GM21515 (cell line): ENCODE data around the gene FMO3.

Experiments used
- ATAC-seq: cut with Tn5 transposase; IDR thresholded peaks from one replicate; pipeline ENCODE4 v1.9.1; 2021; ENCODE audit not compliant: unreplicated experiment

FMO3 gene

DNA sequence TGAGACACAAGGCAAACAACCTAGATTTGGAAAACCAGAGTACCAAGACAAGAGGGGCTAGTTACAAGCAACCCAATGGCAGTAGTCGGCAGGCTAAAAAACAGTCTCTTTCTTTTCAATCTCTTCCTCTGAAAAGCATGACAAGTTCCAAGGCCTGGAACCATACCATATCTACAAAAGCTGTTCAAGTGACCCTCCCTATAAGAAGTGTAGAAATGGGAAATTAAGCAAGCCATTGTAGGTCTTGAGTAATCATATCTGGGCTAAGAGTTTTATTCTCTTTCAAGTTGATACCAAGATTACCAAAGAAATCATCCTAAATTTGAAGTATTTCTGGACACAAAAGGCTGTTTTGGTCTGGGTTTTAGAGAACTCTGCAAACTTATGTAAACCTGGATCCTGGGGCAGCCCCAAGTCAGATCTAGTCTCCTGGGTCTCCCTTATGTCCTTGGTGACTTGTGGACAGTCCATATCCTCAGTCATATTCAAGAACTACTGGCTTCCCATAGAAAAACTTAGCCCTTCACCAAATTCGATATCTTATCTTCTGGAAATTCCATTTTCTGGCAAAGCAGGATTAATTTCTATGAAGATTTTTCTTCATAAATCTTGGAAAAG, 24.7 kb downstream of the FMO3 start:
- no peak for ATAC-seq

DNA sequence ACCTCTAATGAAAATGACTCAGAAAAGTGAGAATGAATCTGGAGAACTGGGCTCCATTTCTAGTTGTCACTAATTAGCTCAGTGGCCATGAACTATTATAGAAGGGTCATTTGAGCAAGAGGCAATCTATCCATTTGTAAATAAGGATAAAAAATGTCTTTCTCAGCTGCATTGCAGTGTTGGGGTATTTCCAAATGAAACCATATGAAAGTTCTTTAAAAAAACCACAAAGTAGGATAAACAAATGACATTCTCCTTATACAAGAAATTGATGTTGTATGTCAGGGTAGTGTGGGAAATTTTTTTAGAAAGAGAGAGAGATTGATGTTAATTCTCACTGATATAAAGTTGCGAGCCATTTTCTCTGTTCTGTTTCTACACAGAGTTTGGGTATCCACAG, 26.0 kb downstream of the FMO3 start:
- no peak for ATAC-seq

DNA sequence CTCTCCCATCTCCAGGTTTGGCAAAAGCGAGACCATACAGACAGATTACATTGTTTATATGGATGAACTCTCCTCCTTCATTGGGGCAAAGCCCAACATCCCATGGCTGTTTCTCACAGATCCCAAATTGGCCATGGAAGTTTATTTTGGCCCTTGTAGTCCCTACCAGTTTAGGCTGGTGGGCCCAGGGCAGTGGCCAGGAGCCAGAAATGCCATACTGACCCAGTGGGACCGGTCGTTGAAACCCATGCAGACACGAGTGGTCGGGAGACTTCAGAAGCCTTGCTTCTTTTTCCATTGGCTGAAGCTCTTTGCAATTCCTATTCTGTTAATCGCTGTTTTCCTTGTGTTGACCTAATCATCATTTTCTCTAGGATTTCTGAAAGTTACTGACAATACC, 26.4 kb downstream of the FMO3 start:
- ATAC-seq, result no peak

DNA sequence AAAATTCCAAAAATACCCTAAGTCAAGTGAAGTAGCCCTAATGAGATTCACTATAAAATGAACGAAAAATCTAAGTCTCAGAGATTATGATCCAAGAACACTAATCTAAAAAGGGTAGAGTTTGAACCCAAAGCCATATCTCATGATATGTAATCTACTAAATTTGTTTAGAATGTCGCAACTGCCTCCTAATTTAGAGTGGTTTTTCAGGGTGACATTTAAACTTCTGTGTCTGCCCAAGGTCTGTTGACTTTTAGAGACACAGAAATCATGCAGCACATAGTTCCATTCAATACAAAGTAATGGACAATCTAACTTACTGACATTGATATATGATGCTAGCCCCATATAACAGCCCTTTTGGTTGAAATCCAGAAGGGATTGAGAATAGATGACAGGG, 28.9 kb downstream of the FMO3 start:
- no peak for ATAC-seq

DNA sequence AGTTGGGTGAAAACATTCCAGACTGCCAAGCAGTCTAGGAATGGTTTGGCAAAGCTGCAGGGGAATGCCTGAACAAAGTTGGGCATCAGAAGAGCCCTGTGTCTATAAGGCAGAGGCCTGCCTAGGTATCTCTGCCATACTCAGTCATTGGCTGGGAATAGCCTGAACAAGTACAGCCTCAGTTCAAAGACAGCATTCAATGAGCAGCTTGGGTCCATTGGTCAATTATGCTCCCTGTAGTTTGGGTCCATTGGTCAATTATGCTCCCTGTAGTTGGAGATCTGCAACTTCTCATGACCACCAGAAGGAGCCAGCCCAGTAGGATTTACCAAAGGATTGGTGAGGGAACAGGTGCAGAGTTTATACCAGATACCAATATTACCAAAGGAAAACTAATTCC, 31.6 kb downstream of the FMO3 start:
- no peak for ATAC-seq

DNA sequence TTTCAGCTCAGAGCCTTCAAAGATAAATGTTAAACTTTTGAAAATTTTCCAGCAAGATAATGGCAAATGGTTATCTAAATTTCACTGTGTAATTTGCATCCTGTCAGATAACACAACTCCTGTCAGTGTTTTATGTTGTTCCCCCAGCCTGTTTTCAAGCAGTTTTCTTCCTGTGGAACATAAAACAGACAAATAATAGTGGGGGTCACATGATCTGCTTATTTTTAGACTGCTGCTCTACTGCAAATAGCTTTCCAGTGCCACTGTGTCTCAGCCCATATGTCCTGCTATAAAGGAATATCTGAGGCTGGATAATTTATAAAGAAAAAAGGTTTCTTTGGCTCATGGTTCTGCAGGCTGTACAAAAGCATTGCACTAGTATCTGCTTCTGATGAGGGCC, 32.2 kb downstream of the FMO3 start:
- ATAC-seq, result no peak

DNA sequence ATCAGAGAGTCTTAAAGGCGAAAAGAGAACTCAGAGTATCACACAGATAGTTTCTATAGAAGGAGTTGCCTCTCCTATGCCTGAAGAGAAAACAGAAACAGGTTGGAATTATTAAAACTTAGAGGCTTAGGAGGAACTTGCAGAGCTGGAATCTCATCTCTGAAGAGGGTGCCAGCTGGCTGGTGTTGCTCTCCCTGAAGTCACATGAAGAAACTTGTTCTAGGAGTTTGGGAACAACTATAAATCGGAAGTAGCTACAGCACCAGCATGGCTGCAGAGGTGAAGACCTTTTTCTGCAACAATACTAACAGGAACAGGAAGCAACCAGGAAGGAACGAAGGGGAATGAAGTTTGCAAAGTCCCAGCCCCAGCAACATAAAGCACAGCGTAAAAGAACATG, 35.8 kb downstream of the FMO3 start:
- no peak for ATAC-seq

DNA sequence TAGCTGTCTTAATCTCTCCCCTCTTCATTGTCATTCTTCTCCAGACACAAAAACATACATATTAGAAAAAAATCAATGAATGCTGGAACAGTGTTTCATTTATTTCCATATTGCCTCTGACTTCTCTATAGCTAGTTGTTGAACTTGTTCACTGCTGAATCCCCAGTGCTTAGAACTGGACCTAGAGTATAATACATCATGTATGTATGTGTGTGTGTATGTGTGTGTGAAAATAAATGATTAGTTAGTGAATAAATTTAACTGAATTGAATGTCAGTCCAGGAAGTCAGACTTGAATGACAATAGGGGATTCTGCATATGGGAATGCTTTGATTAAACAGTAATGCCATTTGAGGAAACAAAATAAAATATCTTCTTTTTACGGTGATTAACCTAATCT, 36.4 kb downstream of the FMO3 start:
- no peak for ATAC-seq

DNA sequence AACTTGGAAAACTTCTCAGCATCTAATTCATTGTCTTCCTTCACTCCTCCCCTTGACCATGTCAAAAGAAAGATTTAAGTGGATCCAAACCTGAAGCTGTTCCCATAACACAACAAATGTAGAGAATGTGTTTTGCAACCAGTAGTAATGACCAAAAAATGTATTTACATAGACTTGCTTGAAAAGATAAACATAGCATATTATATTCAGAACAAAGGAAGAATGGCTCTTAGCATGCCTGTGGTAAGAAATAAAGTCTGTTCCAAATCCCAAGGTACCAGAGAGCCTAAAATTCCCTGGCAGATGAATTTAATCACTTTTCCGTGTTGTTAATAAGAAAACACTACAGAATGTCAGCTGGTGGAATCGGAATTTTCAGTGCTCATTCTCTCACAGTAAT, 36.8 kb downstream of the FMO3 start:
- ATAC-seq, result no peak

DNA sequence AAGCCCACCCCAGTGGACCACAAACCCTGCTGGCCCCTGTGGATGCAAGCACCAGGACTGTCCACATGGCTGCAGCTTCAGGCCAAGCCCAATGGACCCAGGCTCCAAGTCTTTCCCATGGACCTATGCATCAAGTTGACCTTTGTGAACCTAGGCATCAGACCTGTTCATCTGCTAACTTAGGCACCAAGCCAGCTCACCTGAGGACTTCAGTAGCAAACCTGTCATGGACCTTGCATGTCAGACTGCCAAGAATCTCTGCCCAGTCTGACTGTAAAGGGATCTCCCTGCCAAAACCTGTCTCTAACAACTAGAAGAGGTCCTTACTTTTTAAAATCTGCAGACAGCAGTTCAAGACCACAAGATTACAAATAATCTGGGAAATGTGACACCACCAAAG, 37.8 kb downstream of the FMO3 start:
- no peak for ATAC-seq

DNA sequence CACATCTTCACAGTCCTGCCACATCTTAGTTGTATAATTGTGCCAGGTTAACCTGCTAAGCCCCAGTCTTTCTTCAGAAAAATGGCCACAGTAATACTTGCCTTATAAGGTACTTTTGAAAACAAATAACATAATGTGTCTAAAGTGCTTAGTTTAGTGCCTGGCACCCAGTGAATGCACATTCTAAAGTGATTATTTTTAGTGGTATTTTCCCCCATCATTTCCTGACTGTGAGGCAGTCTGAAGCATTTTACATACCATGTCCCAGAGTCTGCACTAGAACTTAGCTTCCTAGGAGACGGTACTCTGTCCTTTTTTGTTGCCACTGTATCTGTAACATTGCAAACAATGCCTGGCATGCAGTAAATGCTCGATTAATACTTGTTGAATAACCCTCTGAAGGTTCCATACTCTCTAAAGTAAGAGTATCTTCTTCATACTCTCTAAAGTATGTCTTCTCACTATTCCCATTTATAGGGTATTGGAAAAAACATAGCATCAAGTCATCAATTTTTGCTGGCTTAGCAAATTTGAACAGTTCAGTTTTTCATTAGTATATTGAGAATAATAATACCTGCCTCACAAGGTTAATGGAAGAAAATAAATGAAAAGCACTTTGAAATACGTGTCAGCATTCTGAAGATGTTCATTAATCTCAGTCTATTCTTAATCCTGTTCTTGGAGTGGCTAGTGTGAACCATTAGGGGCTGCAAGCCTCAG, 43.7 kb downstream of the FMO3 start:
- no peak for ATAC-seq

DNA sequence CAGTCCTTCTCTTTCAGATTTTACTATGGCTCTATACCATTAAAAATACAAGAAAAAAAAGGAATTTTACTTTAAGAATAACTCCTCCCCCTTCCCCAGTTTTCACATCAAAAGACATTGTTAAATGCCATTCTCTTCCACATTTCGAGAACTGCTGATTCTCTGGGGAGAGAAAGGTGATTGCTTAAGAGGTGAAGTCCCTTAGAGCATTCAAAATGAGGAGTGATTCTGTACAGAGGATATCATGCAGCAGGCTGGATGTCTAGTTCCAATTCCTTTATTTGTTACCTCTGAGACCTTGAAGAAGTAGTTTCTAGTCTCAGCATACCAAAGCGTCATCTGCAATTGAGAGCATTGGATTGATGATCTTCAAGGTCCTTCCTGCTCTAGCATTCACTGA, 46.9 kb downstream of the FMO3 start:
- no peak for ATAC-seq

DNA sequence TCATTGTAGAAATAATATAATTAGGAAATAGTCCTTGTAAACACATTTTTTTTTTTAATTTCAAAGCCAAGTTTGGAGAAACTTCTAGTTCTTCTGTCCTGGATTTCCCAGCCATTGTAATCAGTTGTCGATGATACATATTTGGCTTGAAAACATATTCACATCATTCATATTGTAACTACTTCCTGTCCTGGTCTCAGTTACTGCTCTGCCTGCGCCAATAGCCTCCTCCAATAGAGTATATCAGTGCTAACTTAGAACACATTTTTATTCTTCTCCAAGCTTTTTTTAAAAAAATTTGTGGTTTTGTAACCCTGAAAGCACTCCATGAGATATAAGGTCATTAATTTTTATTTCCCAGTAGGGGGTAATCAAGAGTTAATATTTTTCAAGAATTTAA, 48.3 kb downstream of the FMO3 start:
- no peak for ATAC-seq

DNA sequence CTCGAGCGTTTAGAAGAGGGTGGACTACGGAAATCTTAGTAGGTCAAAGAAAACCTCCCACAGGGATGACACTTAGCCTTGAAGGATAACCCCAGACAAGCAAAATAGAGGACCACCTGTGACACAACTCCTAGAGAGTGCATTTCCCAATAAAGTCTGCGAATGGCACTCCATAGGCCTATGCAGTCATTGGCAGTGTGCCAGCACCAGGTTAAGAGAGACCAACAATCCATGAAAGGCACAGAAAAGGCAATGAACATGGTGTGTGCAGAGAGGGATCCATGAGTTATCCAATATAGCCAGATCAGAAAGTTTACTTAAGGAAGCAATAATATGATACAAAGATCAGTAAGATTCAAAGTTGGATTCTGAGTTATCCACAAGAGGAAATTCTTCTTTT, 49.2 kb downstream of the FMO3 start:
- ATAC-seq, result no peak

DNA sequence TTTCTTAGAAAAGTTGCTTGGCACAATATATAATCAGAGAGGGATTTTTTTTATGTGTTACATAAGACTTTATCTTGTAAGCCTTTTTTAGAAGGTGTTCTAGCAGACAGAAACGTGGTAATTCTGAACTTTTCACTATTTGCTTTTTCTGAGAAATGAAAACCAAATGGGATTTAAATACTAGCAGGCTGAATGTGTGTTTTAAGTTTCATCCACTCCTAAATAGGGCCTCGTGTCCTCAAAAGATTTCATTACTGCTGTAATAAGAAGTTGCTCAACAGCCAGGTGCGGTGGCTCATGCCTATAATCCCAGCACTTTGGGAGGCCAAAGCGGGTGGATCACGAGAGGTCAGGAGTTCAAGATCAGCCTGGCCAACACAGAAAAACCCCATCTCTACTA, 49.7 kb downstream of the FMO3 start:
- no peak for ATAC-seq

DNA sequence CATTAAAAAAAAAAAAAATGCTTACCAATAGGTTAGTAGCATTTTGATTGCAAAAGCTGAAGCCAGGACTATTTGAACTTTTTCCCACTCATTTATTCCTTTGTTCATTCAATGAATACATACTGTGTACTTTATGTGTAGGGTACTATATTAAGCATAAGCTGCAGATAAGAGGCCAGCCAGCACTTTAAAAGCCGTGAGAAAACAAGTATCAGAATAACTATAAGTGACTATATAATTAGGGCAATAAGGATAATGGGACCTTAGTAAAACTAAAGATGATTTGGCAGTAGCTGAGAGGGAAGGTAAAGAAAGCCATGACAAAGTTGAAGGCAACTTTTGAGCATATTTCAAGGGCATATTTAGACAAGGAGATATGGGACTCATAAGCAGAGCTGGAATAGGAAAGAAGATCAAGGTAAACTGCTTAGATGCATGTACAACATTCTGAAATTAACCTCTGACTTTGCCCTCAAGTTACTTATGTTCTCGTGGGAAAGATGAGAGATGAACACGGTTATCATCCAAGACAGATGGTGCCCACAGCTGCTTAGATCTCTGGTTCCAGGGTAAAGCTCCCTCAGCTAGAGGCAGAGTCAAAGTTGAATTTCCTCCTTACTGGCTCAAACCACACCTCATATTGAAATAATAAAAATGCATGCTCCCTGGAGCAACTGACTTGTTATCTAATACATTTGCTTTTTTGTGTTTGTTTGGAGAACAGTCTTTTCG, 50.4 kb downstream of the FMO3 start:
- no peak for ATAC-seq

DNA sequence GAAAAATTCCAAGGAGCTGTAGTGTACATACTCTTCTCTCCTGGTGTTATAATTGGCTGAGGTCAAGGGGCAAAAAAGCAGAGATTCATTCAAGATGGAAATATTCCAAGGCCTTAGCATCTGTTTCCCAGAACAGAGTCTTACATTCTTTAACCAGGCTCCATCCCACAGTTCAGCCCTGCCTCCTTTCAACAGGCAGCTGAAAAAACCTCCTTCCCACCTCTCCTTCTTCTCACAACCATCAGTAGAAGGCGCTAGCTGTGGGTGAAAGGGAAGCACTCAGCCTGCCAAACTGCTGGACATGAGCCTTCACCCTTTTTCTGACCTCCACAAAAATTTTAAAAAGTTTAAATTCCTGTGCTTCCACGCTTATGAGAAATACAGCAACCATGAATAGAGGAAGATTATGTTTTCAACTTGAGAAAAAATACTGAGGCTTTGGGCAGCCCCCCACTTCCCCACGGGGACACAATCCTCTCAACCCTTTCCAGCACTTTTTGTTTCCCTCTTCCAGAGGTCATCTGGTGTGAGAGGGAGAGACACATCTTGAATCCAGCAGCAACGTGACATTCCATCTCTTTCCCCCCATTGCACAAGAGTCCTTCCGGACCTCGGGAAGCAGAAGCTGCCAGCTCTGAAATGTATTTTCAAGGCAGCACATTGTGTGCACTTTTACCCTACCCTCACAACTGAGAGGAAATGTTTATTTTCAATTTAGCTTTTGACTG, 51.1 kb downstream of the FMO3 start:
- no peak for ATAC-seq

DNA sequence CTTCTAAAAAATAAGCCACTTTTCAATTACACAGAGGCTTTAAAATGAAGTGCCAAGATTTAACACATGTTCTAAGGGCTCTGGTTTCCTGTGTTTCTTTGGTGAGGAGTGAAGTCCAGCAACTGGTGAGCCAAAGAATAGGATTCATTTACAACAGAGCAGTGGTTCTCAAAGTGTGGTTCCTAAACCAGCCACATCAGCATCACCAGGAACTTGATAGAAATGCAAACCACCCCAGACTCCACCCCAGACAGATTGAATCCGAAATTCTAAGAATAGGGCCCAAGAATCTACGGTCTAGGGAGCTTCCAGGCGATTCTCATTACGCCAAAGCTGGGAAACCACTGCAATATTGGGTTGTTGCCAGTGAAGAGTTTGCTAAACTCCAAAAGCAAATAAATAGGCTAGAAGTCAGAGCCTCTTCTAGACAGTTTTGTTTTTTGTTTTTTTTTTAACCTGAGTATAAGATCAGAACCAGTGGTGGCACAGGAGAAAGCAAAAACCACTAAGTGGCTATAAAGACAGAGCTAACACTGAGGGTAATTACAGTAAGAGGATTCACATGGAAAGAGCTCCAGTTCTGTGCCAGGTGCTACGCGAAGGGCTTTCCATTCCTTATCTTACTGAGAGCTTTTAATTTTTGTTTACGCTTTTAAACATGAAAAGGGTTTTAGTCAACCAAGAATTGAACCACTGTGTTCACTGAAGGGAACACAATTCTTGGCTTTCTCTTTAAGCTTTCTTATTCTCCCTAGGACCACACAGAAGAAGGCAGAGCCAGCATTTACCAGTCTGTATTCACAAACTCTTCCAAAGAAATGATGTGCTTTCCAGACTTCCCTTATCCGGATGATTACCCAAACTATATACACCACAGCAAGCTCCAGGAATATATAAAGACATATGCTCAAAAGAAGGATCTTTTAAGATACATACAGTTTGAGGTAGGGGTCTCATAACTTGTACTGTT, 52.0 kb downstream of the FMO3 start:
- no peak for ATAC-seq

DNA sequence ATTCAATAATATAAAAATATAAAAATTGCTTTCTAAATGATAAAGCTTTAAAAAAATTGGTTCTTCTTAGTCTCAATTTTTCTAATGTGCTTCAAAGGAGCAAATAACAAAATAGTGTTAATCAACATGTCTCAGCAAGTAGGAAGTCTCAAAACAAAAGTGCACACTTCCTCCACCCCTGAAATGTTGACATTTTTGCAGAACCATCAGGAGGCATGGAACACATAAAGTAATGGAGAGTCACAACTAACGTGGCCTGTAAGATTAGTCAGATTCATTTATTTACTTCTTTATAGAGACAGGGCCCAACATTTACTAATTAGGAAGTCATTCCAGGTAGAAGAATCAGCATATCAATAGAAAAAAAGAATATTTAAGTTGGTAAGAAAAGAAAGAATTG, 59.5 kb downstream of the FMO3 start:
- ATAC-seq, result no peak

DNA sequence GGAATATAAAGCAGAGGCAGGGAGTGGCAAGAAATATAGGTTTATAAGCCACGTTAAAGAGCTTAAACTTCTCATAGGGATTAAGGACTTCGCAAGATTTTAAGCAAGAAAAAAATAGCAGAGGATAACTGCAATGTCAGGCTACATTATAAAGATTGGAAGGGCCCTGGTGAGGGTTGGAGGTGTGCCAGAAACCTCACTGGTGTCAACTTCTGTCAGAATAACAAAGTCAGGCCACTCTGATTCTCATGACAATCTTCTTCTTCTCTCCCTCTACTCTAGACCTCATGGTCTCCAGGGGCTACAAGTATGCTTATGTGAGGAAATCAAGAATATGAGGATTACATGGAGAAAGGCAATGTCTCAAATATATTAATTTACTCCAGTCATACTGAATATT, 61.8 kb downstream of the FMO3 start:
- no peak for ATAC-seq

DNA sequence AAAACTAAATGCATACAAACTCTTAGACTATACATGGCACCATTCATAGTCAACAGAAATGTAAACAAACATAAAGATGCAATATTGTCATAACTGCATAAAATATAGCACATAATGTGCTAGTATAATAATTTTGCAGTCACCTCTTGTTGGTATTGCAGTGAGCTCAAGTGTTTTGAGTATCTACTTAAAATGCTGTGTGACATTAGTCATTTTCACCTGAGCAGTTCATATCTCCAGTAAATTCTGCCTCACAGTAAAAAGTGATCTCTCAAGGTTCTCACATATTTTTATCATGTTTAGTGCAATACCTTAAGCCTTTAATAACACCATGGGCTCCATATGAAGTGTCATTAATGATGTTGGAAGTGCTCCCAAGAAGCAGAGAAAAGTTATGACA, 64.8 kb downstream of the FMO3 start:
- ATAC-seq, result no peak
